Adrenal gland (tissue), 12 donors: Measurements from ENCODE around the gene MTR. TPM values are rescaled to one million over a fixed set of nuclear protein-coding genes. Genes with fewer than 3 reads are reported as not detected.

Experiments
- DNase-seq, 7 donors: peaks; one replicate each; pipeline ENCODE4 v3.0.0-alpha.2; 2019 to 2020
- H3K27ac ChIP-seq, 5 donors: fragments of 200-600 bp; sonication (generic) in 4 of 5; 1 replicate in 3 of 5; 2 replicates in 2 of 5; pipeline versions ENCODE4 v1.5.1 to v1.8.0; 2016 to 2020; ENCODE audit warnings: mild to moderate bottlenecking in 1 of 5
- H3K27me3 ChIP-seq: fragments of 200-600 bp; 2 replicates; pipeline ENCODE4 v1.8.0; 2021
- H3K36me3 ChIP-seq, 2 donors: fragments of 200-600 bp; replicated peaks in 1 of 2; 1 replicate in 1 of 2; 2 replicates in 1 of 2; pipeline versions ENCODE4 v1.5.1 to v1.8.0; 2018 to 2022
- H3K4me1 ChIP-seq, 2 donors: fragments of 200-600 bp; replicated peaks in 1 of 2; 1 replicate in 1 of 2; 2 replicates in 1 of 2; pipeline versions ENCODE4 v1.5.1 to v1.8.0; 2018 to 2021
- H3K4me3 ChIP-seq, 4 donors: fragments of 200-600 bp; sonication (generic) in 3 of 4; one replicate each; pipeline ENCODE4 v1.5.1; 2016 to 2018
- H3K9me3 ChIP-seq, 3 donors: fragments of 200-600 bp; sonication (generic) in 1 of 3; replicated peaks in 1 of 3; 1 replicate in 2 of 3; 2 replicates in 1 of 3; pipeline versions ENCODE4 v1.5.1 to v1.8.0; 2016 to 2021
- POLR2A ChIP-seq, 2 donors: fragments of 450-650 bp; IDR thresholded peaks; one replicate each; pipeline ENCODE4 v1.6.1; 2017; ENCODE audit warnings: antibody characterized with exemption in 2 of 2, mild to moderate bottlenecking in 2 of 2, moderate library complexity in 1 of 2
- WGBS, 4 donors: extraction: QIAGEN DNeasy Blood & Tissue Kit in 2 of 4; methylation state at CpG; one replicate each; pipeline versions ENCODE4 v1.1.5 to v1.1.7; 2013 to 2017; 5-methylcytosine and 5-hydroxymethylcytosine counted together
- intact Hi-C, 2 donors: fragments of 100-400 bp; cut with DNase I; formaldehyde crosslinking; loops; one replicate each; pipeline versions ENCODE4 v1.14.1 to v1.15.0; 2022 to 2023
- polyA plus RNA-seq, 3 donors: library from polyadenylated mRNA; stranded (reverse); fragments of 200-250 nt in 2 of 3; fragments of 350-450 nt in 1 of 3; fragmentation: Illumina TruSeq in 1 of 3; extraction: RNeasy Lipid Tissue Mini Kit (QIAGEN cat#74804) in 1 of 3; gene quantifications; one replicate each; pipeline ENCODE4 v1.2.3, GENCODE V29; 2013 to 2014
- total RNA-seq, 9 donors: library from RNA; depleted of rRNA in 4 of 9; stranded (reverse); fragments of >200 nt in 4 of 9; fragments of 120-200 nt in 1 of 9; fragmentation: NEBNext Ultra II Directional in 1 of 9; extraction: Animal tissue kit (Norgen Biotek cat#: 25700) in 1 of 9; gene quantifications; one replicate each; pipeline versions ENCODE4 v1.1.0 to v1.2.4, GENCODE V29; 2013 to 2023
- TF ChIP-seq, protein P1 (sequence below), 6 experiments: fragments of 450-650 bp in 4 of 6; fragments of 200-600 bp in 2 of 6; sonication (generic) in 1 of 6; IDR thresholded peaks; 1 replicate in 5 of 6; 2 replicates in 1 of 6; pipeline versions ENCODE4 v1.5.1 to v1.8.0; 2016 to 2021; ENCODE audit warnings: antibody characterized with exemption in 6 of 6, mild to moderate bottlenecking in 2 of 6, moderate library complexity in 1 of 6
- donor health status: healthy with polysubstance abuse.
- donor health status: Bipolar disorder and iron deficiency.
- donor health status: DM: yes; HTN: yes; CAD: no.
- donor health status: DM: no; HTN: no; CAD: no.
- donor health status: DM: no; HTN: no; CAD: no.
- donor health status: DM: yes; HTN: yes; CAD: no.

Gene MTR
- total and polyA plus RNA-seq, 12 donors = 7.8 to 44.3 (median 25.1) TPM

DNA sequence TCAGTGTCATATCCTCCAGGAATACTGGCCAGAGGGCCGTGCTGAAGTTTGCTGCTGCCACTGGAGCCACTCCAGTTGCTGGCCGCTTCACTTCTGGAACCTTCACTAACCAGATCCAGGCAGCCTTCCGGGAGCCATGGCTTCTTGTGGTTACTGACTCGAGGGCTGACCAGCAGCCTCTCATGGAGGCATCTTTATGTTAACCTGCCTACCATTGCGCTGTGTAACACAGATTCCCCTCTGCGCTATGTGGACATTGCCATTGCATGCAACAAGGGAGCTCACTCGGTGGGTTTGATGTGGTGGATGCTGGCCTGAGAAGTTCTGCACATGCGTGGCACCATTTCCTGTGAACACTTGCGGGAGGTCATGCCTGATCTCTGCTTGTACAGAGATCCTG lies 24.8 kb downstream of the MTR start:
- intact Hi-C loops = no loop called here
- Histone ChIP-seq H3K27me3 (no peaks in the 10 kb centered on the region), H3K4me1 (no peaks in the 10 kb centered on the region), H3K36me3 (peaks cover 0 to 41% of the 10 kb centered on the region in 2 donors), H3K27ac (no peak overlapping the region), H3K4me3 (no peak overlapping the region), H3K9me3 (no peaks in the 10 kb centered on the region)
- TF ChIP-seq POLR2A (IDR thresholded peaks at IDR 0.05) = no peak
- DNase-seq = no peak
- WGBS, 4 donors = 96 to 100% (median 97%) methylated on average over 3 to 9 of the region's 9 CpGs

DNA sequence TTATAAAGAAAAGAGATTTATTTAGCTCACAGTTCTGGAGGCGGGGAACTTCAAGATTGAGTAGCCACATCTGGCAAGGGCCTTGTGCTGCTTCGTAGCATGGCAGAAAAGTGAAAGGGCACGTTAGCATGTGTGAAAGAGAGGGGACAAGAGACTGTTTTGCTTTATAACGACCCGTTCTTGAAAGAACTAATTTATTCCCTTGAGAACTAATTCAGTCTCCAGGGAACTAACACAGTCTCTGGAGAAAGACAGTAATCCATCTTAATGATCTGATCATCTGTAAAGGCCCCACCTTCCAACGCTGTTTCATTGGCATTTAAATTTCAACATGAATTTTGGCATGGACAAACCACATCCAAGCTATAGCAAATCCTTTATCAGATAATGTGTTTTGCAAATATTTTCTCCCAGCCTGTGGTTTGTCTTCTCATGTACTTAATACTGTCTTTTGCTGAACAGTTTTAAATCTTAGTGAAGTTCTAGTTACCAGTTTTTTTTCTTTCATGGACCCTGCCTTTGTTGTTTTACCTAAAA lies 26.1 kb downstream of the MTR start:
- no peaks in the 10 kb centered on the region for H3K9me3 ChIP-seq
- WGBS, 4 donors = 72 to 80% (median 76%) methylated on average over 6 of the region's 6 CpGs
- no peak for DNase-seq
- TF ChIP-seq, protein P1, sequence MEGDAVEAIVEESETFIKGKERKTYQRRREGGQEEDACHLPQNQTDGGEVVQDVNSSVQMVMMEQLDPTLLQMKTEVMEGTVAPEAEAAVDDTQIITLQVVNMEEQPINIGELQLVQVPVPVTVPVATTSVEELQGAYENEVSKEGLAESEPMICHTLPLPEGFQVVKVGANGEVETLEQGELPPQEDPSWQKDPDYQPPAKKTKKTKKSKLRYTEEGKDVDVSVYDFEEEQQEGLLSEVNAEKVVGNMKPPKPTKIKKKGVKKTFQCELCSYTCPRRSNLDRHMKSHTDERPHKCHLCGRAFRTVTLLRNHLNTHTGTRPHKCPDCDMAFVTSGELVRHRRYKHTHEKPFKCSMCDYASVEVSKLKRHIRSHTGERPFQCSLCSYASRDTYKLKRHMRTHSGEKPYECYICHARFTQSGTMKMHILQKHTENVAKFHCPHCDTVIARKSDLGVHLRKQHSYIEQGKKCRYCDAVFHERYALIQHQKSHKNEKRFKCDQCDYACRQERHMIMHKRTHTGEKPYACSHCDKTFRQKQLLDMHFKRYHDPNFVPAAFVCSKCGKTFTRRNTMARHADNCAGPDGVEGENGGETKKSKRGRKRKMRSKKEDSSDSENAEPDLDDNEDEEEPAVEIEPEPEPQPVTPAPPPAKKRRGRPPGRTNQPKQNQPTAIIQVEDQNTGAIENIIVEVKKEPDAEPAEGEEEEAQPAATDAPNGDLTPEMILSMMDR (IDR thresholded peaks at IDR 0.05) = no peak
- no peak for TF ChIP-seq POLR2A (IDR thresholded peaks at IDR 0.05)
- H3K4me3 ChIP-seq = no peak overlapping the region
- H3K4me1 ChIP-seq = no peaks in the 10 kb centered on the region
- peaks cover 0 to 44% of the 10 kb centered on the region in 2 donors for H3K36me3 ChIP-seq
- intact Hi-C loops = no loop called here
- no peaks in the 10 kb centered on the region for H3K27me3 ChIP-seq
- no peak overlapping the region for H3K27ac ChIP-seq

DNA sequence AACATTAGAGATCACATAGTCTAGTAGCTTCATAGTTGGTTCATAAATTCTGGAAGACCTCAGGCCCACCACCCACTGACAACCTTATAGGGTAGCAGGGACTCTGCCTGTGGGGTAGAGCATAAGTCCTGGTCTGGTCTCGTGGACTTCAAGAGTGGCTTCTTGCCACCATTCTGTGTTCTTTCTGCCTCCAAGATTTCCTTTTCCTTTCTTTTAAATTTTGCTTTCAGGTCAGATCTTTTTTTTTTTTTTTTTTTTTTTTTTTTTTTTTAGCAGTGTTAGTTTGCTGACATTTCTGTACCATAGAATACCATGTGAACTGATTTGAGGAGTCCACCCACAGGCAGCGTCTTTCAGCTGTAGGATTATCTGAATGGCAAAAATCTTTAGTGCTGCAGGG lies 28.5 kb downstream of the MTR start:
- intact Hi-C loops = no loop called here
- H3K9me3 ChIP-seq = no peaks in the 10 kb centered on the region
- no peak overlapping the region for H3K27ac ChIP-seq
- no peaks in the 10 kb centered on the region for H3K4me1 ChIP-seq
- peaks cover 0 to 41% of the 10 kb centered on the region in 2 donors for H3K36me3 ChIP-seq
- TF ChIP-seq, protein P1 (IDR thresholded peaks at IDR 0.05) = no peak
- no peak for TF ChIP-seq POLR2A (IDR thresholded peaks at IDR 0.05)
- no peak overlapping the region for H3K4me3 ChIP-seq
- DNase-seq = no peak
- WGBS, 4 donors = 97 to 98% (median 97%) methylated on average over 2 of the region's 2 CpGs
- no peaks in the 10 kb centered on the region for H3K27me3 ChIP-seq

DNA sequence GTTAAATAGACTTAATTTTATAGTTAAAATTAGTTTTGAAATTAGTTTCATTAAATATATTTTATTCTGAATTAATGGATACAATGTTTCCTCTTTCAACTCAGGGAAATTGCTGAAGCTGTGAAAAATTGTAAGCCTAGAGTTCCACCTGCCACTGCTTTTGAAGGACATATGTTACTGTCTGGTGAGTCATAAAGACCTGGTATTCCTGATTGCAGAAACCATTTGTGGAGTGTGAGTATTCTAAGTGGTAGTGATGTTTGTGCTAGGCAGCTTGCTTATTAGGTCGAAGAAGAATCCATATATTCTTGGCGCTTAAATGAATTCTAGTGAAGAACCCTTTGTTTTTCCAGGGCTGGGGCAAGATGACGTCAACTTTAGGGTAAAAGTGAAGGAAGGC lies 34.0 kb downstream of the MTR start:
- DNase-seq = no peak
- Histone ChIP-seq H3K27me3 (no peaks in the 10 kb centered on the region), H3K27ac (no peak overlapping the region), H3K9me3 (no peaks in the 10 kb centered on the region), H3K4me3 (no peak overlapping the region), H3K36me3 (peaks cover 0 to 58% of the 10 kb centered on the region in 2 donors), H3K4me1 (peaks cover 3 to 9% of the 10 kb centered on the region in 2 donors)
- WGBS, 4 donors = 92 to 100% (median 96%) methylated on average over 3 of the region's 3 CpGs
- intact Hi-C loops = no loop called here
- no peak for TF ChIP-seq POLR2A (IDR thresholded peaks at IDR 0.05)
- TF ChIP-seq, protein P1 (IDR thresholded peaks at IDR 0.05) = no peak

DNA sequence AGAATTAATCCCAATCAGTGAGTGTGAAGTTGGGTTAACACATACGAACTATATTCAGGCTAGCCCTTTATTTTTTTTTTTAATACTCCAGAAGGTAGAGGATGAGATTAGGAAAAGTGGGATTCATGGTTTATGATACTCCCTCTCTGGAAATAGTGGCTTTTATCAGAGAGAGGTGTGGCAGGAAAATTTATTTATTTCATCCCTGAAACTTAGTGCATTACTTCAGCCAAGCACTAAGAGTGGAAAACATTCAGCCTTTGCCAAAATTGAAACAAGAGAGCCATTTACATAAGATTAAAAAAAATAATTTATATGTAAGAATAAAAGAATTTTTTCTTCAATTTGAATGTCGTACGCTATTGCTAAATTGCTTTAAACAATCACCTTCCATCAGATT lies 35.0 kb downstream of the MTR start:
- no peaks in the 10 kb centered on the region for H3K9me3 ChIP-seq
- no peak for DNase-seq
- H3K4me3 ChIP-seq = no peak overlapping the region
- intact Hi-C loops = no loop called here
- peaks cover 0 to 60% of the 10 kb centered on the region in 2 donors for H3K36me3 ChIP-seq
- peaks cover 3 to 9% of the 10 kb centered on the region in 2 donors for H3K4me1 ChIP-seq
- TF ChIP-seq, protein P1 (IDR thresholded peaks at IDR 0.05) = no peak
- no peak for TF ChIP-seq POLR2A (IDR thresholded peaks at IDR 0.05)
- no peak overlapping the region for H3K27ac ChIP-seq
- no peaks in the 10 kb centered on the region for H3K27me3 ChIP-seq
- 61 to 77% (median 75%) methylated on average over 3 of the region's 3 CpGs for WGBS, 4 donors
